HG03060 (cell line): ENCODE measurements around the gene NPEPL1.
"Not testable (repeated sequence)": the region's sequence is repeated elsewhere in the genome, so short reads cannot be mapped to it uniquely, and the experiment has no call there.

Experiments used
- ATAC-seq: cut with Tn5 transposase; IDR thresholded peaks from one replicate; pipeline ENCODE4 v1.9.1; 2021; ENCODE audit warnings: low read depth, moderate number of reproducible peaks; ENCODE audit not compliant: unreplicated experiment

NPEPL1 gene

DNA sequence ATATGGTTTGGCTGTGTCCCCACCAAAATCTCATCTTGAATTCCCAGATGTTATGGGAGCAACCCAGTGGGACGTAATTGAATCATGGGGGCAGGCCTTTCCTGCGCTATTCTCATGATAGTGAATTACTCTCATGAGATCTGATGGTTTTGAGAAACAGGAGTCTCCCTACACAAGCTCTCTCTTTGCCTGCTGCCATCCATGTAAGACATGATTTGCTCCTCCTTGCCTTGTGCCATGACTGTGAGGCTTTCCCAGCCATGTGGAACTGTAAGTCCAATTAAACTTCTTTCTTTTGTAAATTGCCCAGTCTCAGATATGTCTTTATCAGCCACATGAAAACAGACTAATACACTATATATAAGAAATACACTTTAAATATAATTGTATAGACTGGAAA is 33.6 kb downstream of the NPEPL1 start:
- ATAC-seq, result not testable (repeated sequence)

DNA sequence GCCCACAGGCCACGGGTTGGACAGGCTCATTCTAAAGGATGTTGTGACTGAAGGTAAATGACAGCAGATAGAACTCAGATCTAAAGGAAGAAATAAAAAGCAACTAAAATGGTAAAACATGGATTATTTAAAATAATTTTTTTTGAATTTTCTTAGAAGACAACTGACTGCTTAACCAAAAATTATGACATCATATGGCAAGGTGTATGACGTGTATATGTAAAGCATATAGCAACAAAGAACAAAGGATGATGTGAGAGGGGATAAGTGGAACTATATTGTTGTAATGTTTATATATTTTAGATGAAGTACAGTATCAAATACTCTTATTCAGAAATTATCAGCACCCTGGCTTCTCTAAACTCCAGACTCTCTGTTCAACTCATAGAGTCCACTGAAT is 38.6 kb downstream of the NPEPL1 start:
- ATAC-seq, result no peak

DNA sequence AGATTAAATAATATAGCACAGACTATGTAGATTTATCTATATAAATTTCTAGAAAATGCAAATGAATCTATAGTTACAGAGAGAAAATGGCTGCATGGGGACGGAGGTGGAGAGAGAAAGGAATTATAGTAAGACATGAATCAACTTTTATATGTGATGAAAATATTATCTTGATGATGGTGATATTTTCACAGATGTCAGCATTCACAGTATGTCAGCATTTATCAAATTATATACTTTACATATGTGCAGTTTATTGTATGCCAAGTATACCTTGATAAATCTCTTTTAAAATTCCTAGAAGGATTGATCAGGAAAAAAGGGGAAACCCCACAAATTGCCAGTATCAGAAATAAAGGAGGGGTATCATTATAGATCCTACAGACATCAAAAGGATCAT is 44.6 kb downstream of the NPEPL1 start:
- no peak for ATAC-seq

DNA sequence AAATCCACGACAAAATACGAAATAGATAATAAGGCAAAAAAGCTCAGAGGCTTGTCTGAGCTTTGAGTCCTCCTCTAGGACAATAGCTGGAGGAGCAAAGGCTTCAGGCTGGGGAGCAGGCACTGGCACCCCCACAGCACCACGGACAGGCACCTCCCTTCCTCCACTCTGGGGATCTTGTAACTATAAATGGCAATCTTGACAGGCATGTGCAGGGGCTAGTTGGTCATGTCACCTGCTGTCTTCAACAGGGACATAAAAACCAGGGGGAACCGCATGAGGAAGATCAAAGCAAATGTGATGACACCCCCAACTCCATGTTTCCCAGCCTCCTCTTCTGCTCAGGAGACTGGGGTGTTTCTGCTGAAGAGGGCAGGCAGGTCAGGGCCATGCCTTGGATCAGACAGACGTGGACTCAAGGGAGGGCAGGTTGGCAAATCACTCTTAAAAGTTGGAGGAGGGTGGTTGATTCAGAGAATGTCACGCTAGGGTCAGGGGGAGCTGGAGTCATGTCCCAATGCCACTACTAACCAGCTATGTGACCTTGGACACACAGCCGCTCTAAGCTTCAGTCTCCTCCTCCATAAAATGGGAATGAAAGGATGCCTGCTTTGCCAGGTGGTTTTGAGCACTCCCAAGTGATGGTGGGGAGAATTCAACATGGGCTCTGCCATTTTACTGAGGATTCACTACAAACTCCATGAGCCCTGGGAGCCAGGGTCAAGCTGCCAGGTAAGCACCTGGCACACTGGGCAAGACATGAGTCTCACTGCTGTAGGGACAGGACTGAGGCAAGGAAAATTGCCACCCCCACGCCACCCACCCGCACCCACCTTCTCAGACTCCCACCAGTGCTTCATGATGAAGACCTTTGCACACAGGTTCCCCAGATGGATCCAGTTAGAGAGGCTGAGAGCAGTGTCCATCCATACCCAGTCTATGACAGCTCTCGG is 48.0 kb downstream of the NPEPL1 start:
- ATAC-seq, result no peak

DNA sequence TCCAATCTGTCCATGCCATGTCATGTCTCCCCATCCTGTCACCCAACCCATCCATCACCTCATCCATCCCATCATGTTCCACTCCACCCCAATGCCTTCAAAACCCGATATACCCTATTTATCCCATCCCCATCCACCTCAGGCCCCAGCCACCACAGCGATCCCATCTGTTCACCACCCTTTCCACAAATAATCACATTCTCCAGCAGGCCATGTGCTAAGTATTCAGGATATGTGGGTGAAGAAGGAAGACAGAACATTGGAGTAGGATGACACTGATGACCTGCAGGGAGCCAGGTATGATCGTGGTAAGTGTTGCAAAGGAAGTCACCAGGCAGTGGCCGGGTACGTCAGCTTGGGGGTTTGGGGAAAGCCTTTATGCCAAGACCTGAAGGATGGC is 48.8 kb downstream of the NPEPL1 start:
- ATAC-seq, result no peak

DNA sequence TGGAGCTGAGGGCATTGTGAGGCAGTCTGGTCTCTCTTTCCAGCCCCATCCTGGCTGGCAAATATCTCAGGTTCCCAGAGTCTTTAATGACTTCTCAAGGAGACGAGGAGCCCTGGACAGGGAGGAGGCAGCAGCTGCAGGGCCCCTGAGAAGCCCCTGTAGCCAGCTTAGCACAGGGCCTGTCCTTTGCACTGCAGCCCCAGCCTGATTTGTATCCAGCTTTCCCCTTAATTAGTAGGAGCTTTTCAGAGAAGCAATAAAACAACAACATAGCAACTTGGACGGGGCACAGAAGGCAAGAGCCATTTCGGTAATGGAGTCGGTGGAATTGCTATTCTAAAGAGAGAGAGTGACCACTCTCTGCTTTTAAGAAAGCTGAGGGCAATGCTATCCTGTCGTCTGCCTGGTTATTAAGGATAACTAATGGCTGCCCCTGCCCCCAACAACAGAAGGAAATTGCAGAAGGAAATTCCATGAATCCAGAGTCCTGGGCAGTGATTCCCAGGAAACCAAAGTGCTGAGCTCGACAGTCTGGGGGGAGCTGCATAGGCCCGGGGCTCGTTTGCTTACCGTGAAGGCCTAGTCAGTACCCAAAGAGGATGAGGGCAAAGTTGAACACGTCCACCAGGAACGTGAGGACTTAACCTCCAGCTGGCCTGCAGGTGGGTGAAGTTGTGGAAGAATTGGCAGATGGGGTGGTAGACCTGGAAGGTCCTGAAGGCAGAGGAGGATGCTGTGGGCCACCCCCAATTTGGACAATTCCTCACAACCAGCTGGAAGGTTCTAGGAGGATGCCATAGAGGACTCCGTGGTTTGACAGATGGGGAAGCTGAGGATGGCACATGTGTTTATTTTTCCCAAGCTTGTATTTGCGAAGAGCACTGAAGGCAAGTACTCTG is 50.3 kb downstream of the NPEPL1 start:
- no peak for ATAC-seq

DNA sequence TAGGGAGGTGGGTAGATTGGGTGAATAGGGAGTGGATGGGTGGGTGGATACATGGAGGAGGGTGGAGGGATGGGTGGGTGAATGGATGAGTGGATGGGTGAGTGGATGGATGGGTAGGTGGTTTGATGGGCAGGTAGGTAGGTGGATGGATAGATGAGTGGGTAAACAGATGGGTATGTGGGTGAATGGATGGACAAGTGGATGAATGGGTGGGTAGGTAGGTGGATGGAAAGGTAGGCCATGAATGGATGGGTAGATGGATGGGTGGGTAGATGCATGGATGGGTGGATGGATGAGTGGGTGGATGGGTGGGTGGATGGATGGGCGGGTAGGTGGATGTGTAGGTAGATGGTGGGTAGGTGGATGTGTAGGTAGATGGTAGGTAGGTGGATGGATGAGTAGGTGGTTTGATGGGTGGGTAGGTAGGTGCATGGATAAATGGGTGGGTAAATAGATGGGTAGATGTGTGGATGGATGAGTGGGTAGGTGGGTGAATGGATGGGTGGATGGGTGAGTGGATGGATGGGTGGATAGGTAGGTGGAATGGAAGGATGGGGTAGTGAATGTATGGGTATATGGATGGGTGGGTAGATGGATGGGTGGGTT is 51.4 kb downstream of the NPEPL1 start:
- ATAC-seq, result no peak

DNA sequence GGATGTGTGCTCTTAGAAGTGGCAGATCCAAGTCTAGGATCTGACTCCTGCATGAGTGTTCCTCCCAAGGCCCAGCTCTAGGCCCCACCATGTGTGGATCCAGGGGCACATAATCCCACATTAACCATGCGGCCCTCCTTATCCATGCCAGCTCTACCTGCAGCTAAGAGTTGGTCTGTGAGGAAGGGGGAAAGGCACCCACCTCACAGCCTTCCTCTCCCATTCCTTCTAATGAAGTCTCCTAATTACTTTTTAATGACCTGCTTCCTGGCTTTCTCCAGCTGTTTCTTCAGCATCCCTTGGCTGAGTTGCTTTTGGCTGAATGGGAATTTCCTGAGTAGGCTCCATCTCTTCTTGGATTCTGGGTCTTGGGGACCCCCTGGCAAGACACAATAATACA is 52.2 kb downstream of the NPEPL1 start:
- no peak for ATAC-seq

DNA sequence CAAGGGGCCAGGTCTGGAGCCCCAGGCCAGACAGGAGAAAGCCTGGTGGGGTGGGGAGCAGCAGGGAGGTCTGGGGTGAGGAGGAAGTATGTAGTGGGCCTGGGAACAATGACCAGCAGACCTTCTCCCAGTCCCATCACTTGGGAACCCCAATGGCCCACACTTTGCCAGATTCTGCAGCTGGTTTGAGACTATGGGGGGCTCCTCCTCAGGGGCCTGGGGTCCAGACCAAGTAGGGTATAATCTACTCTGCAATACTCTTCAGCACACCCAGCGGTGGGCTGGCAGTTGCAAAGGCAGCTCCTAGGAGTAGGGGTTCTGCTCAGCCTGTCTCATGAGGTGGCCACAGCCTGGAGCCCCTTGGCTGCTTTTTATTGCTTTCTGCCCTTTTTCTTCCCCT is 52.8 kb downstream of the NPEPL1 start:
- no peak for ATAC-seq

DNA sequence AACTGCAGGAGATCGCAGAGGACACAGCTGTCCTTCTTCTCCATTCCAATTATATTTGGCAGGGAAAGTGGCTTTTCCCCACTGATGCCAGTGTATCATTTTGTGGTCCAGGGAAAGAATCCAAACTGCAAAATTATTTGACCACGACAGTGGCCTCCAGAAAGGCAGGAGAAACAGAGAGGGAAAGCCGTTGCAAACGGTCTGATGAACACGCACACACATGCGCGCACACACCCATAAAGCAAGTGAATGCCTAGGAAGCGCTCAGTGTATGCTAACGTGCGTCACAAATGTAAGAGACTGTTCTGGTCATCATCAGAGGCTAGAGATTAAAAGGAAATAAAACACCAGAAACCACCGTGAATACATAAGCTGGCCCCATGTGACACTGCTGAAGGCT is 54.0 kb downstream of the NPEPL1 start:
- no peak for ATAC-seq

DNA sequence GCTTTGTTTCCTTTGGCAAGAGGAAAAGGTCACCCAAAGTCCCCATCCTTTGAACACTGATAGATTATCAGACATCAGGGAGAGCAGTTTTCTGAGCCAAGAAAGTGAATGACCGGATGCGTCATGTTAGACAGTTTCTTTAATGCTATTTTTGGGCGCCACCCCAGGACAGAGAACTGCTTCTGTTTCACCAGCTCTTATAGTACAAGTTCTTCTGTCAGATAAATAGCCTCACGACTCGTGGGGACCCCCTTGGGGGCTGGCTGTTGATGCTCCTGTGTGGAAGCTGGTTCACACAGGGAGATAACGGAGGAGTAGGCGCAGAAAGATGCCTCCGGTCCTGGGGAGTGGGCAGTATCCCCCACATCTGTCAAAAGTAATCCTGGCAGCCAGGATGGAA is 54.6 kb downstream of the NPEPL1 start:
- ATAC-seq, result no peak

DNA sequence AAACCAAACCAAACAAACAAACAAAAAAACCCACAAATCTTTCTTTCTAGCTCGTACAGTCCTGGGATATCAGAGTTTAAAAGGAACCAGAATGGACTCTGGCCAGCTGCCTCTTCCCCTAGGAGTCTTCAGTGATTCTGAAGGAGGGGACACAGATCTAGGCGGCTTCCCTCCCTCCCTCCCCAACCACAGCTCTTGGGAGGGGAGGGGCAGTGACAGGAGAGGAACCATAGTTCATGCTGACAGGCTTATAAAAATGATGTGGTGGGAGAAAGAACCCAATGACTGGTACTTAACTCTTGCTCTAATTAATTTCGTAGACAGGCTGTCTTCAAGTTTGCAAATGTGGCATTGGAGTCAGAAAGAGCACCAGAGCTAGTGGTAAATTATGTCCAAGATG is 56.0 kb downstream of the NPEPL1 start:
- ATAC-seq, result no peak

DNA sequence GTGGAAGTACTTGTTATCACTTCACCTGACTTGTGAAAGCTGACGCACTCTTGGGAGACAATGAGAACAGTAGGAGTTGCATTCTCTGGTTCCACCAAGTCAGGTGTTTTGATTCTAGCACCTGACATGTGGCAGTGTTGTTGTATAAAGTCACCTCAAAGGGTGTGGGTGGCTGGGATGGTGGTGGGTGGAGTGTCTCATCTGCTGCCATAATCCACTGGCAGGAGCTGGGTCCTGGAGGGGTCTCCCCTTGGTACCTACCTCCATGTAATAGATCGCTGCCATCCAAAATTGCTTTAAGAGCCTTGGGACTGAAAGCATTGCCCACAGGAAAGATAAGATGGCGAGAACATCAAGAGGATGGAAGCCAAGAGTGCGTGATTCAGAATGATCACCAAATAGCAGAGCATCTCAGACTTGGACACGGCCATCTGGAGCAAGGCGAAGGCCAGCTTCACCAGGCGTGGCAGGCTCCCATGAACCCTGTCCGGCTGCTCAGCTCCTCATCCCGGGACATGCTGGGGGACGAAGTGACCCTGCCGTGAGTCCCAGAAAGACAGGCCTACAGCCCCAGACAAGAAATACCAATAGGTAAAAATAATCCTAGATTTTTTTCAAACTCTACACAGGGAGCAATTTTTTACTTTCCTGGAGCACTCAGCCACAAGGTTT is 56.6 kb downstream of the NPEPL1 start:
- no peak for ATAC-seq

DNA sequence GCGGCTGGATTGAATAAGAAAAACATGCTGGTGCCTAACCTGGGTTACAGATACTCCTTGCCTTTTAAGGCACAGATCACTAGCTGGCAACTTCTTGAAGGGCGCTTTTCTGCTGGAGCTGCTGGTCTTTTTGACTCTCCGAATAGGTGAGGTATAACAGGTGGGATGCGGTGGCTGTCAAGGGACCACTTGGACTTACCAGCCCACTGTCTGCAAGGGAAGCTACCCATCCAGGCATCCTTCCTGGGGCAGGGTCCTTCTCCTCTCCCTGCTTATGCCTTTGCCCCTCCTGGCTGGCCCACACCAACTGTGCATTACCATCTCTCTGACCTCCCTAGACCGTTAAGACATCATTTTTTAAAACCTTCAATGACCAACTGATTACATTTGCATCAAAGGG is 57.4 kb downstream of the NPEPL1 start:
- no peak for ATAC-seq

DNA sequence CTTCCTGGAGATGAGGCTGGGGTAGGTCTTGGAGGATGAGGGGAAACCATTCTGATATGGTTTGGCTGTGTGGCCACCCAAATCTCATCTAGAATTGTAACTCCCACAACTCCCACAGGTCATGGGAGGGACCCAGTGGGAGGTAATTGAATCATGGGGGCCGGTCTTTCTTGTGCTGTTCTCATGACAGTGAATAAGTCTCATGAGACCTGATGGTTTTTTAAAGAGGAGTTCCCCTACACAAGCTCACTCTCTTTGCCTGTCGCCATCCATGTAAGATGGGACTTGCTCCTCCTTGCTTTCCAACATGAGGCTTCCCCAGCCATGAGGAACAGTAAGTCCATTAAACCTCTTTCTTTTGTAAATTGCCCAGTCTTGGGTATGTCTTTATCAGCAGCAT is 58.1 kb downstream of the NPEPL1 start:
- not testable (repeated sequence) for ATAC-seq

DNA sequence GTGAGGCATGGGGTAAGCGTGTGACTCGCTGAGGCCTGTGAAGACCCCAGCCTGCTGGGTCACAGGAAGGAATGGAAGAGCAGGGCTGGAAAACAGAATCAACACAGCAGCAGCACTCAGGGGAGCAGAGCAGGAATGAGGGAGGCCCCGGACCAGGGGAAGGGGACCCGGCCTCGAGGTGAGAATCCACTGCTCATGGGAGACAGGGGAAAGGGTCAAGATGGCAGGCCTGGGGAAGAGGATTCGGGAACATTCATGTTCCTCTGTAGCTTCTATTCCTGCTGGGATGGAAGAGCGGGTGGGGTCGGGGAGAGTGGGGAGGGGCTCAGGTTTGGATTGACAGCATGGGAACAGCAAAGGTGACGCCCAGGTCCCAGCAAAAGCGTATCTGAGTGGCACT is 59.4 kb downstream of the NPEPL1 start:
- no peak for ATAC-seq

DNA sequence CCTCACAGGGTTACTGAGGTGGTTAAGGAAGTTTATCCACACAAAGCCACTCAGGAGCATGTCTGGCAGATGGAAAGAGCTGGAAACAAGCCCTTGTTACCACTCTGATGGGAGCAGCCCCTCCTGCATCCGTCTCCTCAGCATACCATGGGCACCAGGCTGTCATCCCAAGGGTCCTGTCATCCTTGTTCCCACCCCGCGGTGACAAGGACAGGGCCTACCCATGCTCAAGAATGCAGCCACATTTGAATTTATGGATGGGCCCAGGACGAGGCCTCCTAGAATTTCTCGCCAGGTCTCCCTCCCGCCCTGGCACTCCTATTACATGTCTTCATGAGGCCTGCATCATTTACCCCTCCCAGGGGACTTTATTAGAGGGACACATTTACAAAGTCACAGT is 60.0 kb downstream of the NPEPL1 start:
- ATAC-seq, result no peak

DNA sequence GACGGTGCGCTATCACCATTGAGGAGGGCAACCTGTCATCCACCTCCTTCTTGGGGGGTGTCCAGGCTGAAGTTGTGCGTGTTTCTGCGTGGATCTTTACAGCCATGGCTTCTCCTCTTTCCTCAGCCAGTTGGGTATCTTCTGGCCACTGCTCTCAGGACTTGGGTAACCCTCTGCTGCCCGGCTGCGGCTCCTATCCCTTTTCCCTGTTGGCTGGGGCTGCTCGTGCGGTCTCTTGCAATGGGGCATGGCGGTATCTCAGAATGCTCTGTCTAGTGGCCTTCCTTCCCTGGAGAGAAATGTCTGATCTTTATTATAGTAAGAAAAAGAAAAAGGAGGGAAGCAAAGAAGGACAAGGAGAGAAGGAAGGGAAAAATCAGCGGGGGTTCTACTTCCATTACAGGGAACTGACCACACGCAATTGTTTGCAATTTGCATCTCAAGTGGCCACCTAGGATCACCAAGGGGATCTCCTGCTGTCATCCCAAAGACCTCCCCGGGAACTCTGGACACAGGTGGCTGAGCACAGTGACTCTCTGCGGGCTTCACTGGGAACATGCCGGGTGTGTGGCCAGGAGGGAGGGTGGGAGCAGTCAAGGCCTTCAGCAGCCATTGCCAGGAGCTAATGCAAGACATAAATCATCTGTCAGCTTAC is 60.8 kb downstream of the NPEPL1 start:
- no peak for ATAC-seq

DNA sequence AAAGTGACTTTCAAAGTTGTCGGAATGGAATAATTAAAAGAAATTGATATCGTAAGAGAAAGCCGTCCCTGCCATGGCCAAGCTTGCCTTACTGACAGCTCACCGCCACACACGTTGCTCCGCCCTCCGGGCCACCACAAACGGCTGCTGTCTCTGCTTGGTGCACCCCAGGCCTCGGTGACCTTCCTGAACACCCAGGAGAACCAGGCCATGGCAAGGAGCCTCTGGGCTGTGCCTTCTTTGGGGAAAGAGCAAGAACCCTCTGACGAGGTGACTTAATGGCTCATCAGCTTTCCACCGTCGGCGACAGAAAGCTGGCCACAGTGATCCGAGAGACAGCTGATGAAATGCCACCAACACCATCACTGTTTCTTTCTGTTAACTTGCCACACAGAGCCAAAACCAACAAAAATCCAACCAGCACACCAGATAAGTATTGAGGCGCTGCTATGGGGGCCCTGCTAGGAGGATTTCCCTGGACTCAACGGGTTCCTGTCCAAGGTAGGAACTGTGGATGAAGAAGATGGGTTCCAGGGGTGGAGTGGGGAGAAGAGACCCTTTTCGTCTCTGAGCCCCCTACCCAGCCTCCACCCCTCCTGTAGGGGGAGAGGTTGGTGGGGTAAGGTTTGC is 61.4 kb downstream of the NPEPL1 start:
- ATAC-seq, result no peak

DNA sequence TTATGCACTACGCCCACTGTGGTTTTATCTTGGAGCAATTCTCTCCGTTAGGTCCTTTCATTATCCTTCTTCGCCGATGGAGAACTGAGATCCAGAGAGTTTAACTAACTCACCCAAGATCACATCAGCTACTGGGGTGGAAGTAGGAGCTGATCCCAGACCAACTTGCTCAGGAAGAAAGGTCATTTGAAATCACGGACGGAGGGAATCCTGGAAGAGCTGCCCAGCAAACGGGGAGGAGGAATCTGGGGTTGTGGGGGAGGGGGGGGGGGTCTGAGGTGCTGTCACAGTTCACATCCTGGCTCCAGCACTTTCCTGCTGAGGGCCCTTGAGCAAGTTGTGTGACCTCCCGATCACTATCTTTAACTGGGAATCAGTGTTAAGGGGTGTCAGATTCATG is 62.0 kb downstream of the NPEPL1 start:
- ATAC-seq, result no peak
